ENCODE measurements around the gene LATS1. TPM values are rescaled to one million over a fixed set of nuclear protein-coding genes. Genes with fewer than 3 reads are reported as not detected.
A peak's percentile ranks its signal among the peaks of the same experiment; 100 is the strongest.

Gene LATS1
- total RNA-seq (10 to 100 TPM; 19.6 to 46.0 (median 36.4) TPM), polyA plus RNA-seq (10 to 100 TPM; 10.7 to 19.1 TPM)
- long read RNA-seq, donor 1, transcript LATS1-202 (4 exons, 2,567 nt): major isoform, 6 of 15 reads
- long read RNA-seq, donor 1, partial matches to known transcripts: 2 of 15 reads
- long read RNA-seq, donor 1, other reads (novel, unspliced or antisense): 7 of 15 reads
- long read RNA-seq, donor 2, full-length matches to known transcripts: 3 of 21 reads
- long read RNA-seq, donor 2, partial matches to known transcripts: 18 of 21 reads
- long read RNA-seq, donor 2, other reads (novel, unspliced or antisense): 0 of 21 reads
- long read RNA-seq, donor 3, transcript LATS1-202 (4 exons, 2,567 nt): major isoform, 5 of 7 reads
- long read RNA-seq, donor 3, partial matches to known transcripts: 0 of 7 reads
- long read RNA-seq, donor 3, other reads (novel, unspliced or antisense): 2 of 7 reads

- 0 to 1% (median 0%) methylated on average over 67 to 82 of the region's 82 CpGs for WGBS, 3 donors
- H3K27me3 ChIP-seq: no peaks in the 10 kb centered on the region
- intact Hi-C loops (cut with DNase I): no loop called here
These were observed at the start of gene LATS1 for GRCh38 chr6:149717588-149718458. LATS1 (minus strand) TSS chr6:149718101; CDS start chr6:149702126, 15,975 bp downstream.

GRCh38 chr6:149766156-149766769 is 48.4 kb upstream of the LATS1 start:
- Histone ChIP-seq H3K4me3 (no peak overlapping the region), H3K27ac (no peak overlapping the region), H3K27me3 (no peaks in the 10 kb centered on the region), H3K9me3 (no peaks in the 10 kb centered on the region), H3K36me3 (no peaks in the 10 kb centered on the region), H3K4me1 (ENCODE audit: insufficient read depth) (no peaks in the 10 kb centered on the region)
- TF ChIP-seq POLR2A (IDR thresholded peaks at IDR 0.05): no peak
- no peak for TF ChIP-seq EP300 (IDR thresholded peaks at IDR 0.05)
- 45 to 70% (median 49%) methylated on average over 3 of the region's 3 CpGs for whole genome bisulfite sequencing, 3 donors
- intact Hi-C loops (cut with DNase I): no loop called here
- DNase-seq: no peak

More at GRCh38 chr6:149717588-149718458, at the start of gene LATS1:
- Histone ChIP-seq H3K36me3 (no peaks in the 10 kb centered on the region), H3K9me3 (no peaks in the 10 kb centered on the region), H3K4me3 (peak within 1 kb of the TSS; percentile 96), H3K4me1 (ENCODE audit: insufficient read depth) (peaks cover 6% of the 10 kb centered on the region), H3K27ac (peak within 1 kb of the TSS; percentile 97)
- TF ChIP-seq CTCF (IDR thresholded peaks at IDR 0.05): no peak
- TF ChIP-seq POLR2A (IDR thresholded peaks at IDR 0.05): peak; percentile 77
- no peak for TF ChIP-seq EP300 (IDR thresholded peaks at IDR 0.05)
- peak; percentile 89 to 94 (median 91) for DNase-seq

GRCh38 chr6:149763866-149764265 is 46.0 kb upstream of the LATS1 start:
- no peaks in the 10 kb centered on the region for H3K4me1 ChIP-seq (ENCODE audit: insufficient read depth)
- H3K36me3 ChIP-seq: no peaks in the 10 kb centered on the region
- H3K4me3 ChIP-seq: no peak overlapping the region
- H3K9me3 ChIP-seq: no peaks in the 10 kb centered on the region
- intact Hi-C loops (cut with DNase I): no loop called here
- TF ChIP-seq EP300 (IDR thresholded peaks at IDR 0.05) (no peak), CTCF (IDR thresholded peaks at IDR 0.05) (no peak), POLR2A (IDR thresholded peaks at IDR 0.05) (no peak)
- H3K27ac ChIP-seq: no peak overlapping the region
- no peak for DNase-seq
- no peaks in the 10 kb centered on the region for H3K27me3 ChIP-seq

GRCh38 chr6:149761438-149761837 is 43.5 kb upstream of the LATS1 start:
- Histone ChIP-seq H3K4me3 (no peak overlapping the region), H3K27ac (no peak overlapping the region), H3K27me3 (no peaks in the 10 kb centered on the region), H3K4me1 (ENCODE audit: insufficient read depth) (no peaks in the 10 kb centered on the region), H3K9me3 (no peaks in the 10 kb centered on the region), H3K36me3 (no peaks in the 10 kb centered on the region)
- intact Hi-C loops (cut with DNase I): no loop called here
- no peak for DNase-seq
- TF ChIP-seq POLR2A (IDR thresholded peaks at IDR 0.05) (no peak), CTCF (IDR thresholded peaks at IDR 0.05) (no peak)
- WGBS, 3 donors: 95 to 100% (median 97%) methylated on average over 1 of the region's 1 CpG
